Tibial nerve (tissue), 4 donors: Measurements from ENCODE around the gene SNRNP25.

Experiments
- EP300 ChIP-seq, 2 donors: sonication (generic); formaldehyde crosslinking; IDR thresholded peaks; one replicate each; pipeline ENCODE4 v1.6.1; 2017; ENCODE audit warnings: antibody characterized with exemption in 2 of 2, mild to moderate bottlenecking in 1 of 2
- POLR2A ChIP-seq, 2 donors: fragments of 450-650 bp; IDR thresholded peaks; one replicate each; pipeline ENCODE4 v1.6.1; 2017; ENCODE audit warnings: antibody characterized with exemption in 2 of 2, mild to moderate bottlenecking in 2 of 2, moderate library complexity in 2 of 2
- TF ChIP-seq, protein P1 (sequence below), 5 experiments: fragments of 200-600 bp in 3 of 5; fragments of 450-650 bp in 2 of 5; sonication (generic) in 3 of 5; IDR thresholded peaks; one replicate each; pipeline ENCODE4 v1.5.1; 2016 to 2019; ENCODE audit warnings: antibody characterized with exemption in 5 of 5, mild to moderate bottlenecking in 3 of 5, moderate library complexity in 2 of 5

DNA sequence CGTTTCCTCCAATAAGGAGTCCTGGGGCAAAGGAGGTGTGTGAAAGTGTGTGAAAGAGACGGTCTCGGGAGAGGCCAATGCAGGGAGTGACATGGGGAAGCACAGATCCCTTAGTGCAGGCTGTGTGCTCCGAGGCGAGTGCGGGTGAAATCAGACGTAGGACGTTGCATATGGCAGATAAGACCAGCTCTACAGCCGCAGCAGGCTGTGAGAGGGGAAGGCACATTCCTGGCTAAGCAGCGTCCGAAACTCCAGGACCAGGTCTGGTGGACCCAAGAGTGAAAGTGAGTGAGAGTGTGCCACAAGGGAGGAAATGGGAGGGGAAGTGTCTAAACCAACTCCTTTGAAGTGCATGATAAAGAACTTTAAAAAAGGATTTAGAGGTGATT lies 11.6 kb upstream of the SNRNP25 start:
- TF ChIP-seq, protein P1, sequence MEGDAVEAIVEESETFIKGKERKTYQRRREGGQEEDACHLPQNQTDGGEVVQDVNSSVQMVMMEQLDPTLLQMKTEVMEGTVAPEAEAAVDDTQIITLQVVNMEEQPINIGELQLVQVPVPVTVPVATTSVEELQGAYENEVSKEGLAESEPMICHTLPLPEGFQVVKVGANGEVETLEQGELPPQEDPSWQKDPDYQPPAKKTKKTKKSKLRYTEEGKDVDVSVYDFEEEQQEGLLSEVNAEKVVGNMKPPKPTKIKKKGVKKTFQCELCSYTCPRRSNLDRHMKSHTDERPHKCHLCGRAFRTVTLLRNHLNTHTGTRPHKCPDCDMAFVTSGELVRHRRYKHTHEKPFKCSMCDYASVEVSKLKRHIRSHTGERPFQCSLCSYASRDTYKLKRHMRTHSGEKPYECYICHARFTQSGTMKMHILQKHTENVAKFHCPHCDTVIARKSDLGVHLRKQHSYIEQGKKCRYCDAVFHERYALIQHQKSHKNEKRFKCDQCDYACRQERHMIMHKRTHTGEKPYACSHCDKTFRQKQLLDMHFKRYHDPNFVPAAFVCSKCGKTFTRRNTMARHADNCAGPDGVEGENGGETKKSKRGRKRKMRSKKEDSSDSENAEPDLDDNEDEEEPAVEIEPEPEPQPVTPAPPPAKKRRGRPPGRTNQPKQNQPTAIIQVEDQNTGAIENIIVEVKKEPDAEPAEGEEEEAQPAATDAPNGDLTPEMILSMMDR (IDR thresholded peaks at IDR 0.05): no peak
- no peak for TF ChIP-seq POLR2A (IDR thresholded peaks at IDR 0.05)
- TF ChIP-seq EP300 (IDR thresholded peaks at IDR 0.05): no peak
